C4-2B (cell line): ENCODE measurements around the gene AP3S2.

Experiments used
- H3K27ac ChIP-seq: fragments of 450-650 bp; 2 replicates; pipeline ENCODE4 v1.5.1; 2017
- CTCF ChIP-seq: fragments of 450-650 bp; conservative IDR thresholded peaks from 2 replicates; pipeline ENCODE4 v1.5.1; 2017; ENCODE audit warnings: mild to moderate bottlenecking
- ZFX ChIP-seq: fragments of 450-650 bp; IDR thresholded peaks from 2 replicates; pipeline ENCODE4 v1.6.1; 2017

The AP3S2 gene

DNA sequence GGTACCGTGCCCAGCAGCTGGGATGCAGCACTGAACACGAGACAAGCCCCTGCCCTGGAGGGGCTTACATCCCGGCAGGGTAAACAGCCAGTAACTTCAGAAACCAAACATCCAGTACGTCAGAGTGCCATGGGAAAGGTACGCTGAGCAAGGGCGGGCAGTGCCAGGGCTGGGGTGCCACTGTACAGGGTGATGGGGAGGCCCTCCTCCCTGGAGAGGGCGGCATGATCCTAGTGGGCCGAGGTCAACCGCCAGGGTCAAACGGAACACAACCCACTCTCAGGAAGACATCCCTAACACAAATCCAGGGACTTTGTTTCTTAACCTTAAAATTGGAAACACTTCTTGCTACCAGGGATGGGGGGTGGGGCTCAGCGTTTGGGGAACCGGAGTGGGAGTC is 63.2 kb downstream of the AP3S2 start:
- H3K27ac ChIP-seq = no peak overlapping the region
- no peak for TF ChIP-seq CTCF
- no peak for TF ChIP-seq ZFX

- no peak for TF ChIP-seq CTCF
- no peak for TF ChIP-seq ZFX
- H3K27ac ChIP-seq = peak overlapping the region; percentile 69
Measured at GRCh38 chr15:89829616-89830440, 64.0 kb downstream of the AP3S2 start.

GRCh38 chr15:89829161-89829560 is 64.6 kb downstream of the AP3S2 start:
- TF ChIP-seq ZFX (no peak), CTCF (no peak)
- H3K27ac ChIP-seq = peak overlapping the region; percentile 69

DNA sequence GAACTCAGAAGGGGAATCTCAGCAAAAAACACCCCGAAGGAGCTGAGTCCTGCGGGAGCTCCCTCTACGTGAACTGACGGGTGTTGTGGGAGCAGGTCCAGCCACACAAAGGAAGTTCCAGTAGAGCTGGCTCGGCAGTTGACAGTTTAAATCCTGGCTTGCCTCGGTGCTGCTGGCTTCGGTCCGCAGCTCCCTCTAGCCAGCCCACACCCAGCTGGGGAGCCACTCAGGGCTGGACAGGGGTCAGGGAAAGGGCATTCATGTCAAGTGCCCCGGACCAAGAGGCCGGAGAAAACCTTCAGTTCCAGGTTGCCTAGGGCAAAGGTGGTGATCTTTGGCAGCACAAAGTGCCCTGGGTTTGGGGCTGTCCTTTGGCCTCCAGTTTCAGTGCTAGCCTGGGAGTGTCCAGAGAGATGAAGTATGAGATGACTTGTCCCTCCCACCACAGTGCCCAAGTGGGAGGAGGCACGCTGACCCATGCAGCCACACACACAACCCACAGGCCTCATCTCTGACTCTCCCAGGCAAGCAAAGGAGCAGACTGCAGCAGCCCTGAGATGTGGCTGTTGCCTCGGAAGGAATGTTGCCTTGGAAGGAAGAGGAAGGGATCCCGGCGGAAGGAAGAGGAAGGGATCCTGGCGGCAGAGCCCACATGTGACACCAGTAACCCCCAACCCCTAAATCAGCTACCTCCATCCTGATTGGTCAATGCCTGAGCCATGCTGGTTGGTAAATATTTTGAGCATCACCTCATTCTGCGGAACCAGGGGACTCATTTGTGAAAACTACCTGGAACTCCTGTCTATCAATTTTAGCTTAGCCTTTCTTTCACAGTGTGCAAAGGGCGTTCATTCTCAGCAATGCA is 65.3 kb downstream of the AP3S2 start:
- TF ChIP-seq CTCF = no peak
- TF ChIP-seq ZFX = no peak
- H3K27ac ChIP-seq = peak overlapping the region; percentile 69

GRCh38 chr15:89827829-89828228 is 66.0 kb downstream of the AP3S2 start:
- peak overlapping the region; percentile 69 for H3K27ac ChIP-seq
- no peak for TF ChIP-seq ZFX
- no peak for TF ChIP-seq CTCF

DNA sequence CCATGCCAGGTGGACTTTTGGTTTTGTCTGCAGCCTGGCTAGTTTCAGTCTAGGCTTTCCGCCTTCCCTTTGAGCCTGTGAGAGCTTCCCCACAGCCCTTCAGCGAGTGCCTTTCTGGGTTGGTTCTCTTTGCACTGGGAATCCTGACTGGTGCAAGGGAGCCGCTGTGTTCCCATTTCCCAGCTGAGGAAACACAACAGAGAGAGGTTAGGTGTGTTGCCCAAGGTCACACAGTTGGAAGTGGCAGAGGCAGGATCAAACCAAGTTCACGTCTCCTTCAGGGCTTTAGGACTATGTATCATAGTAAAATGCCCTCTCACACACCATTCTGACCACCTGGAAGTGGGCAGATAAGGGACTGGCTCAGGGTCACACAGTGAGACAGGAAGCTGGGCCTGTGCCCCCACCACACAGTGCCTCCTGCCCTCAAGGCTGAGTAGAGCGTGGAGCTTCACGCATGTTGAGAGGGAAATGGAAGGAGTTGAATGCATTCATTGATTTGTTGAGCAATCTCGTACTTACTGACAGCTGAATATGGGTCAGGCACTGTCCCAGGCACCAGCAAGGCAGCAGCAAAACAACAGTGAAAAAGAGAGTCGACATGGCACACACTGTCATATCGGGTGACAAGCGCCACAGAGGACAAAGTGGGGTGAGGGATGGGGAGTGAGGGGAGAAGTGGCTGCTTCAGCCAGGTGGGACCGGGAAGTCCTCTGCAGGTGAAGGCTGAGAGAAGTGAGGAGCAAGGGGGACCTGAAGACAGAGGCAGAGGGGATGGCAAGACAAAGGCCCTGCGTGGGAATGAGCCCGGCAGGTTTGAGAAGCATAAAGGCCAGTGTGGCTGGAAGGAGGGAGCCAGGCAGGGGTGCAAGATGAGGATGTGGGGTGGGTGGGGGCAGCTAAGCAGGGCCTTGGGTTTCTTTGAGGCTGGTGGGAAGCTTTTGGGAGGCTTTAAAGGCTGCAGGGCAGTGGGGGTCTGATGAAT is 66.8 kb downstream of the AP3S2 start:
- peak overlapping the region; percentile 69 for H3K27ac ChIP-seq
- TF ChIP-seq CTCF (no peak), ZFX (no peak)
